Putamen (tissue), 1 donor: ENCODE measurements around the gene SECISBP2.
"Not testable (repeated sequence)": the region's sequence is repeated elsewhere in the genome, so short reads cannot be mapped to it uniquely, and the experiment has no call there.

ENCODE experiments used
- DNase-seq: peaks from one replicate; pipeline ENCODE4 v3.0.0-alpha.2; 2016; ENCODE audit warnings: low spot score

SECISBP2 gene

DNA sequence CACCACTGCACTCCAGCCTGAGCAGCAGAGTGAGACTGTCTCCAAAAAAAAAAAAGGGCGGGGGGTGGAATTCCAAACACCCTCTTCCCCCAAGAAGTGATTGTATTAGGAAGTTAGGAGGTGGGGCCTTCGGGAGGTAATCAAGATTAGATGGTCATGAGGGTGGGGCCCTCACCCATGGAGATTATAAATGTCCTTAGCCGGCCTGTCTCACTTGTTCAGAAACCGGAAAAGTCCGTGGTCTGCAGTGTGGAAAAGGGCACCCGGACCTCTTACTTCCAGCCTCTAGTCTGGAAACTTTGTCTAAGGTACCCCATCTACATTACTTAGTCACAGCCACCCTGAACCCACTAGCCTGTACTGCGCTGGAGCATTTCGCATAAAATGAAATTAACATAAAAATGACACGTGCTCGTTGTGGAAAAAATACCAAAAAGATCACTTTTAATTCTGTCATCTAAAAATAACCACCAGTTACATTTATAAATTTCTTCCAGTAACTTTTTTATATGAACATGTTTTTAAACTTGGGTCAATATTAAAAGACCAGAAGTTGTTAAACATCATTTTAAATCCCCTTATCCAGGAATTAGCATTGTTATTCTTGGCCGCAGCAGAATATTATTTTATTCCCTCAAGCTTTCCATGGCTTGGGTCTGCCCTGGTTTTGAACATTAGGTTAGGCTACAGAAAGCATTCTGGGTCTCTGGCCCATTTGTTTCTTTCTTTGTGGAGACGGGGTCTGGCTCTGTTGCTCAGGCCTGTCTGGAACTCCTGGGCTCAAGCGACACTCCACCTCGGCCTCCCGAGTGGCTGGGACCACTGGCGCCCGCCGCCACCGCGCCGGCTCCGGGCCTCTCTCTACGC lies 8.5 kb upstream of the SECISBP2 start:
- DNase-seq = no peak

DNA sequence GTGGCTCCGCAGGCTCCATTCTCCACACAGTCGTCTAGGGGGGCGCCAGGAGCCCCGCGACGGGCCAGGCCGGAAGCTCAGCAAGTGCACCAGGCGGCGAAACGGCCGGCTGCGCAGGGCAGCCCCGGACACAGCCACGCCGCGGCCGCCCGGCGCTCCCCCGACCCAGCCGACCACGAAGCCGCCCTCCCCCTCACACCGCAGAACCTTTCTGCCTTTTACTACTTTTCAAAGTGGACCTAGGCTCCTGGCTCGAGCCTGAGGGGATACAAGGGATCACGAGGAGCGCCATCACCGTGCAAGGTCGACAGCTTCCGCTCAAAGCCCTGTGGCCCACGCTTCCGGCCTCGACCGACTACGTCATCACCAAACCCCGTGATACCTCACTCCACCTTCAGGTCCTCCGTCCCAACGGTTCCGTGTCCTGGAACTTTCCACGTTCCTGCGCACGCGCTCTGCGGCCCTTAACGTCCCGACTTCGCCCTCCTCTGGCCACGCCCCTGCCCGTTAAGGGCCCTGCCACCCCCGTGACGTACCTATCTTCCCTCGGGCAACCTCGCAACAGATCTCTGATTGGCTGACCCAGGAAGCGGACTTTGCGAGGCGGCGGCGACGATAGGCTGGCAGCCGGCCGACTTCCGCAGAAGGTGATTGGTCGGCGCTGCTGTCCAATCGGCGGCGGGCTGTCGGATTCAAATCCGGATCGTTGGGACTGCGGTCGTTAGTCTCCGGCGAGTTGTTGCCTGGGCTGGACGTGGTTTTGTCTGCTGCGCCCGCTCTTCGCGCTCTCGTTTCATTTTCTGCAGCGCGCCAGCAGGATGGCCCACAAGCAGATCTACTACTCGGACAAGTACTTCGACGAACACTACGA lies 7.6 kb upstream of the SECISBP2 start, which contains the start of gene CKS2:
Gene CKS2 (plus strand): TSS at position 721 of the 871 bp plus-strand sequence. CDS start 98 bp downstream, at position 819.
- peak; percentile 99 for DNase-seq

DNA sequence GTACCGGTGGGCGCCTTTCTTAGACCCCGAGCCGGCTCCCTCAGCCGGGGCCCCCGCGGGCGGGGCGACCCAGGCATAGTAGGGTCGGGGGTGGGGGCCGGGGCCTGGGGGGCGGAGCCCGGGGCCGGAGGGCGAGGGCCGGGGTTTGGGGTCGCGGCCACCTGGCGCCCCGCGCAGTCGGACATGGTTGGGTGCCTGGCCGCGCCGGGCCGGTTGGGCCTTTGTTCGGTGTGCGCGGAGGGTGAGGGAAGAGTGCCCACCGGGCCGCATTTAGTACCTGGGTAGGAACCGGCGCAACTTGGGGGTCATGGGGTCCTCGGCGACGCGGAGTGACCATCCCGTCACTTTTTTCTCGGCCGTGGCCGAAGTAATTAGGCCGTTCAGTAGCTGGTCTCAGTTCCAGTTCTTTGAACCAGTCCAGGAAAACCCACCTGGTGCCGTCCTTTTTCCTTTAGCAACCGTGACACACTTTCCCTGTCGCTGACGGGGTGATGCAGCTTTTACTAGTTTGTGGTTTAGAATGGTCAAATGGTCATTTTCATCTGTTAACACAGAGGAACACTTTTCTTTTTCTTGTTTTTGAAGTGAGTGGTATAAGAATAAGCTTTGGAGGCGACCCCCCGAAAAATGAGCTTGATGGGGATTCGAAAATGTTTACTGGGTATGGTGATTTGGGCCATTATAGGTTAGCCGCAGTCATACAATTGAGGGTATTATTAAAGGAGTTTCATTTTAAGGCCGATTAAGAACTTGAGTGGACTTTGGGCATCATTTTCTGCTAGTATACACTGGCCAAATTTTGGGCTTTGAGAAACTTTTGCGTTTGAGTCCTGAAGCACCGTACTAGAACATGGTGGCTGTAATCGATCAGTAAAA lies 6.7 kb upstream of the SECISBP2 start:
- DNase-seq = no peak

DNA sequence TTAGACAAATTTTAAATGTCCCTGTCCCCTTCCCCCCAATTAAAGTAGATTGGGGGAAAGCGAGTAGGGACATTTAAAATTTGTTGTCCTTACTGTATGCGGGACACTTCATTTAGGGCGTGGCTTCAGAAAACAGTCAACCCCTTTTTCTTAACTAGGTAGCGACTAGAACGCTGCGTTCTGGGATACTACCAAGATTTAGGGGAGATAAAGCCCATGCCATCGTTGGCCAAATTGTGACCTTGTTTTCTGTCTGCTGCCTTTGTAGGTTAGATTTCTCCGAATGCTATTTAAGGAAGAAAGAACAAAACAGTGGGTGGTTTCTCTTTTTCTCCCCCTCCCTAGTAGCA lies 6.1 kb upstream of the SECISBP2 start:
- no peak for DNase-seq

DNA sequence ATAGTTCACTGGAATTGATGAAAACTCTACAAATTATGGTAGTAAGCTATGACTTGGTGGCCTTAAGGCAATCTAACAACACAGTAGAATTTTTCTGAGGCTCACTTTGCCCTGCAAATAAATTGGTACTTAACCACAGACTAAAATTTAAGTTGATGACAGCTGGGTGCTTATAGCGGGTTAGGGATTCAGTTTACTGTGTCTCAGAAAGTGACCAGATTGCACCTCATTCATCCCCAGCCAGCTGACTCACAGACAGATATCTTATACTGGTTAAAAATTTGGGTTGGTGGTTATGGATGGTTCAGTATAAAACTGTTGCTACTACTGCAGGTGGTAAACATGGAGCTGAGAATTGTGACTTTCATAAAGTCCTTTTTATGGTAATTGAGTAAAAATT lies 4.5 kb upstream of the SECISBP2 start:
- DNase-seq = no peak

DNA sequence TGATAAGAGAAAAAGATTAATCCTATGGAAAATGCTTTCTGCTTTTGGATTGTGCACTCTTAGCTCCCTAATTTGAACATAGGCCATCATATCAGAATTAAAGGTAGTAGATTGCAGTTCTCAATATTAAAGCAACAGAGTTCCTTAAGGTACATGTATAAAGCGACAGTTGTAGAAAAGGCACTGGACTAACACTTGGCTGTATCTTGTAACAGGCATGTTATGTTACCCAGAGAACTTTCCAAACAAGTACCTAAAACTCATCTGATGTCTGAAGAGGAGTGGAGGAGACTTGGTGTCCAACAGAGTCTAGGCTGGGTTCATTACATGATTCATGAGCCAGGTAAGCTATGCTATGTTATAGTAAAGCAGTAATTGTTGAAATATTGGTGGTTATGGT lies 3.3 kb upstream of the SECISBP2 start:
- DNase-seq = no peak

DNA sequence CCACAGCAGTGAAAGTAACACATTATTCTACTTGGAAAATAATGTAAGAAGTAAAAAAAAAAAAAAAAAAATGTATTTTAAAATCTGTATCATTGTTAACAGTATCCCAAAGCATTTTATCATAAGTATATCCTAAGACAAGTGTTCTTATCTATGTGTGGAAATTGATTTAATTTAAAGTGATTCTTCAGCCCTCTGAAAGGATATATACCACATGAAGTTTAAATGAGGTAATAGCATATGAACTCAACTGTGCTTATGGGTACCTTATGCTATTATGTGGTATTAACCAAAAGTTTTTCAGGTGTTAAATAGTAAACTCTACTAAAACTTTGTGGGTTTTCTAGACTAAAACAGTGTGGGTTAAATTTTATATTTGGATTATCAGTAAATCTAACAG lies 2.8 kb upstream of the SECISBP2 start:
- no peak for DNase-seq

DNA sequence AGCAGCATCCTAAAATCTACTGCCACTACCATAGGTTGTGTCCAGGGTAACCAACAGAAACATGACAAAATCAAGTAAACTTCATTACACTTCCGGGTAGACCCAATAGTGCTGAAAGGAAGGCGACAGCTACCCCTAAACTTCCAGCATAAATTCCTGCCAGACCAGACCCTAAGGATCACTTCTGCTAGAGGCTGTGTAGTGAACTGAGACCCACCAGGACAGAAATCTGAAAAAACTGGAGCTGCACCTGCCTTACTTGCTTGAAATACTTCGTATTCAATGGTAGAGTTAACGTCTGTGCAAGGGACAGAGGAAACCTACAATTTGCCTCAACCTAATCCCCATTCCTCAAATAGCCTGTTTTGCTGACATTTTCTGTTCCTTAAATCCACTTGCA lies 1.0 kb upstream of the SECISBP2 start:
- DNase-seq = no peak

DNA sequence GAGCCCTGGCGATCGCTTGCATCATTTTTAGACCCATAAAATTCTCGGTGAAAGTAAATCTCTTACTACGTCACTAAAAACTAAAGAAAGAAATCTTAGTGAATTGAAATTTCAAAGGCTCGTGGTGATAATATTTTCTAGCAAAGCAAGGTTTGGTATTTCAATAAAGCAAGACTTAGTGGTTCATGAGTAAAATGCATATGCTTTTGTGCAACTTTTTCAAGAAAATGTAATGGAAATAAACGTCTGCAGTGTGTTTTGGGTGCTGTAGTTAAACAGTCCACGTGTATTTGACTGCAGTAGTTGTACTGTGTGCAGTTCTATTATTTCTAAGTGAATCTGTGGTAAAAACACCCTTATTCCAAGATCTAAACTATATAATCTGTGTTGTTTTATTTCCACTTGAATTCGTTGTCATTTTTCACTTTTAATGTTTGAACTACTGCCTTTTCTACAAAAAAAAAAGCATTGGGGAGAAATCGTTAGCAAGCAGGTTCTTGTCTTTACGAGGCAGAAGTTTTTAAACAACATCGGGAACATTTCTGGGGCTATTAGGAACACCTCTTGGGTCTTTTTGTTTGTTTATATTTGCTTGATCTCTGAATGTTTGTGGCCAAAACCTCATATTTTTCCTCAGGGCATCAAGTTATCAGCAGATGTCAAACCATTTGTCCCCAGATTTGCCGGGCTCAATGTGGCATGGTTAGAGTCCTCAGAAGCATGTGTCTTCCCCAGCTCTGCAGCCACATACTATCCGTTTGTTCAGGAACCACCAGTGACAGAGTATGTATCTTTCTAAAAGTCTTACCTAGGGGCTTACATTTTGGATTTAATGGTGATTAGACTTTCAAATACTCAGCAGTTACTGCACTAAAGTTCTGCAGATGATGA lies 960 bp downstream of the SECISBP2 start:
- DNase-seq = no peak

DNA sequence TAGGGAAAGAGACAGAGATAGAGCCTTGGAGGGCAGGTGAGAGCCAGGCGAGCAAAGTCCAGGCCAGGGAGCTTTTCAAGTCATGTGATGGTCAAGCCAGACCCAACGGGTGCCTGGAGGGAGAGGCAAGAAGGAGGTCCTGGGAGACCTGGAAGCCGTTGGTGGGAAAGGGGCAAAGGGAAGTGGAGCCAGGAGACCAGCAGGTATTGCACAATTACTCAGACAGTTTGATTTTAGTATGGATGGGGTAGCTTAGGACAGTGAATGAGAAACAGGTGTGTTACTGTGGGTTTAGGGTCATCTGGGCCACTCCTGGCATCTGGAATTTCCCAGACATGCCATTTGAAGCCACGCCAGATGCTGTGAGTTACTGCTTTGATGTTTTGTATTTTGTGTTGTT lies 5.1 kb downstream of the SECISBP2 start:
- no peak for DNase-seq

DNA sequence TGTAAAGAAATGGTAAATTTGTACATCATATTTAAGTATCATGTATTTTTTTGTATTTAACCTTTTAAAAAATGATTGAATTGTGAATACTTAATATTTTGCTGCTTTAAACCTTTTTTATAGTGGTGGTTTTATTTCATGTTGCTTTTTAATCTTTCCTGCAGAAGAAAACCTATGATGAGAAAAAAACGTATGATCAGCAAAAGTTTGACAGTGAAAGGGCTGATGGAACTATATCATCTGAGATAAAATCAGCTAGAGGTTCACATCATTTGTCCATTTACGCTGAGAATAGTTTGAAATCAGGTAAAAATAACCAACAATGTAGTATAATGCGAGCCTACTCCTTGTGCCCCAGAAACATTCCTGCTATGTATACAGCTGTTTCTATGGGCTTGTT lies 7.4 kb downstream of the SECISBP2 start:
- no peak for DNase-seq

DNA sequence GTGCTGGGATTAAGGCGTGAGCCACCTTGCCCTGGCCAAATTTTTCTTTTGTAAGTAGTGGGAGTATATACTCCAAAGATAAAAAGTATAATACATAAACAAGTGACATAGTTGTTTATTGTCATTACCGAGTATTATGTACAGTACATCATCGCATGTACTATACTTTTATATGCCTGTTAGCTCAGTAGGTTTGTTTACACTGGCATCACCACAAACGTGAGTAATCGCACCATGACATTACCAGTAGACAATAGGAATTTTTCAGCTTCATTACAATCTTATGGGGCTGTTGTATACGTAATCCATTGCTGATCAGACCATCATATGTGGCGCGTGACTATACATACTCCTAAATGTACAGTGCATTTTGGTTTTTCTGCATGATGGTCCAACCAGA lies 9.8 kb downstream of the SECISBP2 start:
- no peak for DNase-seq

DNA sequence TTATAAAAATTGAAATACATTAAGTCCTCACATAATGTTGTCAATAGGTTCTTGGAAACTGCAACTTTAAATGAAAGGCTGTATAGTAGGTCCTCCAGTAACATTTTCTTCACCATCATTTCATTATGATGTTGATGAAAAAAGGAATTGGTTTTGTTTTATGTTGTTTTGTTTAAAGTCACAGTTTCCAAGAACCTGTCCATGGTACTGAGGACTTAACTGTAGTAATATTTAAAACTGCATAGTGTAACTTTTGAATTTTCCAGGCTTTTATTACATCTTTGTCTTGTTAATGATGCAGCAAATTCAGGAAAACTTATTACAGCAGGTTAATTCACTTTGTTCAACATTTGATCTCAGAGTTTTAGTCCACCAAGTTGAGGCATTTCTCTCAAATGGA lies 11.6 kb downstream of the SECISBP2 start:
- DNase-seq = no peak

DNA sequence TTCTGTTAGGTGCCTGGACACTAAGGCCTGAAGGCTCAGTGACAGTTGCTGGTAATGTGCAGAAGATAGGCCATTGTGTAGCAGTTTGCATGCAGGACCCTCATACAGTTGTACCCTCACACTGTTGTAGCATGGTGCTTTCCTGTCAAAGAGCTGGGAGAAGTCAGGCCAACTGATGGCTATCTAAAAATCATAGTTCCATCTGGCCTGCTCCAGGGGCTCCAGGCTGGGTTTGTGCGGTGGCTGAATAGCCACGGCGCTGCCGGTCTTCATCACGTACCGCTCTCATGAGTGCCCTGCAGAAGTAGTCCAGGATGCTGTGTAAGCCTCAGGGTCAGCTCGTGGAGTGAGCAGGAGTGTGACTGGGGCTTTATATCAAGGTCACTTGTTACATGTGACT lies 12.2 kb downstream of the SECISBP2 start:
- no peak for DNase-seq

DNA sequence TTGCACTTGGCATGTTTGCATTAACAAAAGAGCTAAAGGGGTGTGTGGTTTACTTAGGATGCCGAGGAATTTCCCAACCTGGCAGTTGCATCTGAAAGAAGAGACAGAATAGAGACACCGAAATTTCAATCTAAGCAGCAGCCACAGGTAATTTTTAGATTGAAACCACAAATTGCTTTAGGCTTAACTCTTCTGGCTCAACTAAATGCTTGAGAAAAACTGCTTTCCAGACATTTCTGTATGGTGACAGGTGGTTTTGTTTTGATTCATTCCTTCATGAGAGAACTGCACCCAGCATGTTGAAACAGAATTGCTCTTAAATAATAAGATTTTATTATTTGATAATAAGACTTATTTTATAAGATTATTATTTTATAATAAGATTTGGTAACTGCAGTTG lies 21.5 kb downstream of the SECISBP2 start:
- no peak for DNase-seq

DNA sequence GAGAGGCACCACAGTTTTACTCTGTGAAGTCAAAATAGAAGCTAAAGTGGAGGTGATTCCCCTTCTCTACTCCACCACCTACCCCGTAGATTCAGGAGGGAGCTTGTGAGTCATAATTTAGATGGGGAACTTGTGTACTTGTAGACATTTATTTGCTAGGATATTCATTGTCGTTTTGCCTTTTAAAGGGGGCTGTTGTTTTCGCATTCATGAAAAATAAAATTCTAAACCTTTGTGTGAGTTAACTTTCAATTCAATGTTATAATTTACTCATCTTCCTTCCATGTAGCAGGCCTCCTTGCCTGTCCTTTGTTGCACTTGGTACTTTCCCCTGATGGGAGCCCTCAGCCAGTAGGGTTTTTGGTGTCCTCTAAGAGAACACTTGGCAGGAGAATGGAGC lies 22.0 kb downstream of the SECISBP2 start:
- no peak for DNase-seq

DNA sequence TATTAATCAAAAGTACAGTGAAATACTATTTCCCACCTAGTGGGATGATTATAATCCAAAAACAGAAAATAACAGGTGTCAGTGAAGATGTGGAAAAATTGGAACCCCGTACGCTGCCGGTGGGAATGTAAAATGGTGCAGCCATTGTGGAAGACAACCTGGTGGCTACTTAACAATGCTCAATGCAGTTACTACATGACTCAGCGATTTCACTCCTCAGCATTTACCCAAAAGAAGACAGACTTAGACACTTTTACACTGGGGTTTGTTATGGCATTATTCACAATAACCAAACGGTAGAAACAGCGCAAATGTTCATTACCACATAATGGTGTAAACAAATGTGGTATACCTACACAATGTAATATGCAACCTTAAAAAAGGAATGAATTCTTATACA lies 23.9 kb downstream of the SECISBP2 start:
- no peak for DNase-seq

DNA sequence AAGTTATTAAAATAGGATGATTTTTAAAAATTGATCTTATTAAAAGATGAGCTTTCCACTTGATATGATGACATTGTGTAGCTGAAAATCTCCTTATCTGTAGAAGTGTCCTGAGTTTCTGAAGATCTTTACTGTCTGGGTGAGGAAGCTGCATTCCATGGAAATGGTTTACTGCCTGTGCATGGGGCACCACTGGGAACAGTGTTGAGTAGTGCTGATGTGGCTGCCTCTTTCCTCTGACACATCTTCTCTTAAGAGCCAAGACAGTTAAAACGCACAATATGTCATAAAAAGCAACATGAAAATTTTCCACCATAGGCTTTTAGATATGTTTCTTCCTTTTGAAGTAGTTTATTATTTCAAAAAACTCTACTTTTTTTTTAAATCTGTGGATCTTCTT lies 24.6 kb downstream of the SECISBP2 start:
- no peak for DNase-seq

DNA sequence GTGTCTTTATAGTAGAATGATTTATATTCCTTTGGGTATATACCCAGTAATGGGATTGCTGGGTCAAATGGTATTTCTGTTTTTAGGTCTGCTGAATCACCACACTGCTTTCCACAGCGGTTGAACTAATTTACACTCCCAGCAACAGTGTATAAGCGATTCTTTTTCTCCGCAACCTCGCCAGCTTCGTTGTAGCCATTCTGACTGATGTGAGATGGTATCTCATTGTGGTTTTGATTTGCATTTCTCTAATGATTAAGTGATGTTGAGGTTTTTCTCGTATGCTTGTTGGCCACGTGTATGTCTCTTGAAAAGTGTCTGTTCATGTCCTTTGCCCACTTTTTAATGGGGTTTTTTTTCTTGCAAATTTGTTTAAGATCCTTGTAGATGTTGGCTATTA lies 25.5 kb downstream of the SECISBP2 start:
- DNase-seq = not testable (repeated sequence)

DNA sequence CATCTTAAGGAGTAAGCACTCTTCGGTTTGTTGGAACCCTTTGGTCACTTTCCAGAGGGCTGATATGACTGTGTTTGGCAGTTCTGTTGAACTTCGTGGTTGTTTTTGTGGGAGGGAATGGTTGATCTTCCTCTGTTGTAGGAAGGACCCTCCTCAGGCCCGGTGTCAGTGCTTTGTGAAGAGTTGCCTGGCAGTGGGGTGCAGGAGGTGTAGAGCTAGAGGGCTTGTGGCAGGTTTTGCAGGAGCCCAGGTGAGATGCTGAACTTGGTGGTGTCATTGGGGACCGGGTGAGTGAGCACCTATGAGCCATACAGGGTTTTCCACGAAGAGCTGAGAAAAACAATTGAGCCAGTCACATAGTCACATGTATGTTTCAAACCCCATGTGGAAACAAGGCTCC lies 27.2 kb downstream of the SECISBP2 start:
- DNase-seq = no peak

DNA sequence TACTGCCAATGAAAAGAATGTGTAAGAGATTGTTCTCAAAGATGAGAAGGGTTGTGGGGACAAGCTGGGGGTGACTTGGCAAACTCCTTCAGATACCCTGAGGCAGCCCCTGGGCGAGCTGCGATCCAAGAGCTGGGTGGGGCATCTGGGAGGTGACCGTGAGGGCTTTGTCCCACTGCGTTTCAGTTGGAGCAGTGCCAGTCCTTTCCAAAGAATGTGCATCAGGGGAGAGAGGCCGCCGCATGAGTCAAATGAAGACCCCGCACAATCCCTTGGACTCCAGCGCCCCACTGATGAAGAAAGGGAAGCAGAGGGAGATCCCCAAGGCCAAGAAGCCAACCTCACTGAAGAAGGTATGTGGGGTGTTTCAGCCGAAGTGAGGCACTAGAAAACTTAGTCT lies 28.4 kb downstream of the SECISBP2 start:
- DNase-seq = no peak
